Astrocyte (in vitro differentiated cells and primary cell): ENCODE measurements around the gene CTAGE1. TPM values are rescaled to one million over a fixed set of nuclear protein-coding genes. Genes with fewer than 3 reads are reported as not detected.

Experiments
- DNase-seq: peaks from one replicate; pipeline ENCODE4 v3.0.0-alpha.2; 2010; ENCODE audit warnings: low read depth
- FAIRE-seq: peaks from 2 replicates; lab custom pipeline; 2011; peaks lifted over from hg19 to GRCh38; lab: Jason Lieb, UNC
- H2AFZ ChIP-seq: 2 replicates; pipeline ENCODE4 v1.6.0; 2012; ENCODE audit warnings: low read depth, low read length, inconsistent platforms
- H3K27ac ChIP-seq: 2 replicates; pipeline ENCODE4 v1.5.1; 2011; ENCODE audit warnings: low read depth, low read length, inconsistent platforms
- H3K27me3 ChIP-seq: 2 replicates; pipeline ENCODE4 v1.6.0; 2011; ENCODE audit warnings: low read length, inconsistent platforms; ENCODE audit not compliant: insufficient read depth
- H3K36me3 ChIP-seq: 2 replicates; pipeline ENCODE4 v1.5.1; 2011; ENCODE audit warnings: low read length, inconsistent platforms; ENCODE audit not compliant: insufficient read depth
- H3K4me1 ChIP-seq: 2 replicates; pipeline ENCODE4 v1.5.1; 2011; ENCODE audit warnings: low read length, inconsistent platforms; ENCODE audit not compliant: insufficient read depth
- H3K4me2 ChIP-seq: 2 replicates; pipeline ENCODE4 v1.6.0; 2012; ENCODE audit warnings: low read length, inconsistent platforms
- H3K4me3 ChIP-seq: 2 replicates; pipeline ENCODE4 v1.5.1; 2011; ENCODE audit warnings: low read depth, mild to moderate bottlenecking, low read length, inconsistent platforms; ENCODE audit not compliant: insufficient read depth
- H3K79me2 ChIP-seq: 2 replicates; pipeline ENCODE4 v1.6.0; 2012; ENCODE audit warnings: mild to moderate bottlenecking, low read length, inconsistent platforms; ENCODE audit not compliant: insufficient read depth
- H3K9ac ChIP-seq: 2 replicates; pipeline ENCODE4 v1.6.0; 2012; ENCODE audit warnings: mild to moderate bottlenecking, low read length, inconsistent platforms
- H3K9me3 ChIP-seq: 2 replicates; pipeline ENCODE4 v1.5.1; 2012; ENCODE audit warnings: low read depth, mild to moderate bottlenecking, low read length, inconsistent platforms; ENCODE audit not compliant: insufficient read depth
- H4K20me1 ChIP-seq: 2 replicates; pipeline ENCODE4 v1.6.0; 2012; ENCODE audit warnings: low read length, inconsistent platforms; ENCODE audit not compliant: insufficient read depth
- H3K27ac Mint-ChIP-seq: one replicate; pipeline ENCODE4 v1.8.0; 2021; ENCODE audit warnings: mild to moderate bottlenecking, mixed read lengths; ENCODE audit not compliant: unreplicated experiment
- H3K27me3 Mint-ChIP-seq: one replicate; pipeline ENCODE4 v1.8.0; 2021; ENCODE audit warnings: low read depth, mixed read lengths; ENCODE audit not compliant: unreplicated experiment
- H3K36me3 Mint-ChIP-seq: one replicate; pipeline ENCODE4 v1.8.0; 2021; ENCODE audit warnings: low read depth, mixed read lengths; ENCODE audit not compliant: unreplicated experiment
- H3K4me1 Mint-ChIP-seq: one replicate; pipeline ENCODE4 v1.8.0; 2021; ENCODE audit warnings: low read depth, mixed read lengths; ENCODE audit not compliant: unreplicated experiment
- H3K4me3 Mint-ChIP-seq: one replicate; pipeline ENCODE4 v1.8.0; 2021; ENCODE audit warnings: mild to moderate bottlenecking, moderate library complexity, mixed read lengths; ENCODE audit not compliant: unreplicated experiment
- H3K9me3 Mint-ChIP-seq: one replicate; pipeline ENCODE4 v1.8.0; 2021; ENCODE audit warnings: mild to moderate bottlenecking, mixed read lengths; ENCODE audit not compliant: unreplicated experiment
- EZH2 ChIP-seq: IDR thresholded peaks from 2 replicates; pipeline ENCODE4 v1.6.1; 2012; ENCODE audit warnings: mild to moderate bottlenecking, low read length, inconsistent platforms; ENCODE audit not compliant: insufficient read depth
- total RNA-seq: library from RNA; stranded (reverse); gene quantifications from 2 replicates; pipeline ENCODE4 v1.2.1, GENCODE V29; 2021
- TF ChIP-seq, protein P1 (sequence below): IDR thresholded peaks from 2 replicates; pipeline ENCODE4 v1.5.1; 2011; ENCODE audit warnings: low read depth, mild to moderate bottlenecking, inconsistent platforms, low read length, moderate library complexity; ENCODE audit not compliant: insufficient read depth

Gene CTAGE1
- total RNA-seq, 1 donor from 2014 or later, result 0.30 TPM

DNA sequence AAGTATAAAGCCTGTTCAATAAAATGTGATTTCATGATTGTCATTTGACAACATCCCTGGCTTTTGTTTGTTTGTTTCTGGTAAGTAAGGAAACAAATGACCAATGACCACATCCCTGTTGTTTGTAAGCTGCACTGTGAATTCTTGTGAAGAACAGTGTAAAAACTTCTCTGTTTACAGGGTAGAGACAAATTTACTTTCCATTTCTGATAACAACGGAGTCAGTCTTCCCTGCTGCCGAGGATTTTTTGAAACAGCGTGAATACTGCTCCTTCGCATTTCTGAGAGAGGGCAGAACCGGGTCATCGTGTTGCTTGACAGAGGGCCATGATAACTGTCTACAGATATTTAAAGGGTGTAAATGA is 38.4 kb upstream of the CTAGE1 start:
- peaks cover 8% of the 10 kb centered on the region for H3K4me1 Mint-ChIP-seq
- H3K9me3 Mint-ChIP-seq, result no peaks in the 10 kb centered on the region
- no peaks in the 10 kb centered on the region for H3K36me3 ChIP-seq
- TF ChIP-seq, protein P1, sequence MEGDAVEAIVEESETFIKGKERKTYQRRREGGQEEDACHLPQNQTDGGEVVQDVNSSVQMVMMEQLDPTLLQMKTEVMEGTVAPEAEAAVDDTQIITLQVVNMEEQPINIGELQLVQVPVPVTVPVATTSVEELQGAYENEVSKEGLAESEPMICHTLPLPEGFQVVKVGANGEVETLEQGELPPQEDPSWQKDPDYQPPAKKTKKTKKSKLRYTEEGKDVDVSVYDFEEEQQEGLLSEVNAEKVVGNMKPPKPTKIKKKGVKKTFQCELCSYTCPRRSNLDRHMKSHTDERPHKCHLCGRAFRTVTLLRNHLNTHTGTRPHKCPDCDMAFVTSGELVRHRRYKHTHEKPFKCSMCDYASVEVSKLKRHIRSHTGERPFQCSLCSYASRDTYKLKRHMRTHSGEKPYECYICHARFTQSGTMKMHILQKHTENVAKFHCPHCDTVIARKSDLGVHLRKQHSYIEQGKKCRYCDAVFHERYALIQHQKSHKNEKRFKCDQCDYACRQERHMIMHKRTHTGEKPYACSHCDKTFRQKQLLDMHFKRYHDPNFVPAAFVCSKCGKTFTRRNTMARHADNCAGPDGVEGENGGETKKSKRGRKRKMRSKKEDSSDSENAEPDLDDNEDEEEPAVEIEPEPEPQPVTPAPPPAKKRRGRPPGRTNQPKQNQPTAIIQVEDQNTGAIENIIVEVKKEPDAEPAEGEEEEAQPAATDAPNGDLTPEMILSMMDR, result no peak
- TF ChIP-seq EZH2, result no peak
- H3K27me3 Mint-ChIP-seq, result peaks cover 26% of the 10 kb centered on the region
- H3K27ac ChIP-seq, result no peak overlapping the region
- H3K4me3 Mint-ChIP-seq, result no peak overlapping the region
- no peak for FAIRE-seq
- no peak overlapping the region for H2AFZ ChIP-seq
- no peak overlapping the region for H3K4me3 ChIP-seq
- DNase-seq, result no peak
- no peak overlapping the region for H3K4me2 ChIP-seq
- no peaks in the 10 kb centered on the region for H3K9me3 ChIP-seq
- H3K27me3 ChIP-seq, result no peaks in the 10 kb centered on the region
- no peaks in the 10 kb centered on the region for H3K79me2 ChIP-seq
- H3K36me3 Mint-ChIP-seq, result peaks cover 1% of the 10 kb centered on the region
- H3K9ac ChIP-seq, result no peak overlapping the region
- no peak overlapping the region for H3K27ac Mint-ChIP-seq
- H4K20me1 ChIP-seq, result no peaks in the 10 kb centered on the region
- no peaks in the 10 kb centered on the region for H3K4me1 ChIP-seq

DNA sequence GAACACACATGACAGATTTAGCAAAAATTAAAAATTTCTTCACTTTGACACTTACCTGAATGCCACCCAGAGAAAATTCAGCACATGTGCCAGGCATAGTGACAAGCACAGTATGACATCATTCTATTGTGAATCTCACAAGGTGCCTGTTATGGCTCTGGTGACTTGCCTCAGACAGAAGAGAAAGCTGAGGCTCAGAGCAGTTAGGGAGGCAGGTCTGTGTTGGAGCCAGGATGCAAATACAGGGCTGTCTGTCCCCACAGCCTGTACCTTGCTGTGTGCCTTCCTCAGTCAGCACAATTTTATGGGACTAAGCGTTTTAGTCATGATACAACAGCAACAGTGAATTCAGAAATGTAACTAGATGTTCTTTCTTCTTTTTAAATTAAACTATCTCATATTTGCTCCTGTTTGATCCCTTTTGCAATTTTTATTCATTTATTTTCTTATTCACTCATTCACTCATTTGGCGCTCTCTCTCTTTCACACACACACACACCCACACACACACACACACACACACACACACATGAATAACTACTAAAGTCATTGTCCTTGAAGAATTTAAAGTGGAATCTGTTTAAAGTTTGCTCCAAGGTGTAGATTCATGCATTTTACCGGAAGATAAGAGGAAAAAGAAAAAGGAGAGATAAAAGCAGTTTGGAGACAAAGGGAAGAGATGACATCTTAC is 37.9 kb upstream of the CTAGE1 start:
- FAIRE-seq (no peak), DNase-seq (no peak)
- no peak overlapping the region for H2AFZ ChIP-seq
- no peaks in the 10 kb centered on the region for H3K79me2 ChIP-seq
- H3K4me3 ChIP-seq, result no peak overlapping the region
- no peak for TF ChIP-seq EZH2
- TF ChIP-seq, protein P1, result no peak
- H3K9me3 Mint-ChIP-seq, result peaks cover 2% of the 10 kb centered on the region
- no peak overlapping the region for H3K27ac ChIP-seq
- no peaks in the 10 kb centered on the region for H3K9me3 ChIP-seq
- H3K36me3 ChIP-seq, result no peaks in the 10 kb centered on the region
- no peak overlapping the region for H3K9ac ChIP-seq
- no peak overlapping the region for H3K27ac Mint-ChIP-seq
- peaks cover 1% of the 10 kb centered on the region for H3K36me3 Mint-ChIP-seq
- H3K27me3 Mint-ChIP-seq, result peaks cover 26% of the 10 kb centered on the region
- no peak overlapping the region for H3K4me3 Mint-ChIP-seq
- H3K4me1 Mint-ChIP-seq, result peaks cover 8% of the 10 kb centered on the region
- no peaks in the 10 kb centered on the region for H3K4me1 ChIP-seq
- no peaks in the 10 kb centered on the region for H4K20me1 ChIP-seq
- no peak overlapping the region for H3K4me2 ChIP-seq
- no peaks in the 10 kb centered on the region for H3K27me3 ChIP-seq

DNA sequence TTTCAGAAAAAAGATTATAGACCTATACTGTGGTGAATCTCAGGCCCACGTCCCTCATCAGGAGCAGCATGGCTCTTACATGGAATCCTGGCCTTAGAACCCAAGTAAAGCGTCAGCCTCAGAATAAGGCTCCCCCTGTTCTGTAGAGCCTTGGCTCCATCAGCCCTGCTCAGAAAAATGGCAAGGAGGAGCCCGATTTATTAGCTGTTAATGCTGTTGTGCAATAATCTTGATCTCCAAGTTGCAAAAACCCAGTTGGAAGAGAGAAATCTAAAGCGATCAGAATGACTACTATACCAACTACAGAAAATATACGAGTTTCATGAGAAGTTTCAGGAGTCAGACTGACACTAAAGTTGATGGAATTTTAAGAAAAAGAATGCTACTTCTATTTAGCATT is 35.6 kb upstream of the CTAGE1 start:
- Histone ChIP-seq H3K79me2 (no peaks in the 10 kb centered on the region), H3K27ac (no peak overlapping the region), H3K4me3 (no peak overlapping the region), H2AFZ (no peak overlapping the region), H3K9me3 (no peaks in the 10 kb centered on the region), H3K27me3 (no peaks in the 10 kb centered on the region), H3K4me1 (no peaks in the 10 kb centered on the region), H3K4me2 (no peak overlapping the region), H3K9ac (no peak overlapping the region), H3K36me3 (no peaks in the 10 kb centered on the region), H4K20me1 (no peaks in the 10 kb centered on the region)
- FAIRE-seq, result no peak
- peaks cover 8% of the 10 kb centered on the region for H3K9me3 Mint-ChIP-seq
- peaks cover 1% of the 10 kb centered on the region for H3K36me3 Mint-ChIP-seq
- H3K27me3 Mint-ChIP-seq, result peaks cover 26% of the 10 kb centered on the region
- no peak for DNase-seq
- peaks cover 8% of the 10 kb centered on the region for H3K4me1 Mint-ChIP-seq
- H3K27ac Mint-ChIP-seq, result no peak overlapping the region
- H3K4me3 Mint-ChIP-seq, result no peak overlapping the region
- TF ChIP-seq, protein P1, result no peak
- TF ChIP-seq EZH2, result no peak
